ENCODE results near the gene ARVCF.
A peak's percentile ranks its signal among the peaks of the same experiment; 100 is the strongest.

The ARVCF gene

DNA sequence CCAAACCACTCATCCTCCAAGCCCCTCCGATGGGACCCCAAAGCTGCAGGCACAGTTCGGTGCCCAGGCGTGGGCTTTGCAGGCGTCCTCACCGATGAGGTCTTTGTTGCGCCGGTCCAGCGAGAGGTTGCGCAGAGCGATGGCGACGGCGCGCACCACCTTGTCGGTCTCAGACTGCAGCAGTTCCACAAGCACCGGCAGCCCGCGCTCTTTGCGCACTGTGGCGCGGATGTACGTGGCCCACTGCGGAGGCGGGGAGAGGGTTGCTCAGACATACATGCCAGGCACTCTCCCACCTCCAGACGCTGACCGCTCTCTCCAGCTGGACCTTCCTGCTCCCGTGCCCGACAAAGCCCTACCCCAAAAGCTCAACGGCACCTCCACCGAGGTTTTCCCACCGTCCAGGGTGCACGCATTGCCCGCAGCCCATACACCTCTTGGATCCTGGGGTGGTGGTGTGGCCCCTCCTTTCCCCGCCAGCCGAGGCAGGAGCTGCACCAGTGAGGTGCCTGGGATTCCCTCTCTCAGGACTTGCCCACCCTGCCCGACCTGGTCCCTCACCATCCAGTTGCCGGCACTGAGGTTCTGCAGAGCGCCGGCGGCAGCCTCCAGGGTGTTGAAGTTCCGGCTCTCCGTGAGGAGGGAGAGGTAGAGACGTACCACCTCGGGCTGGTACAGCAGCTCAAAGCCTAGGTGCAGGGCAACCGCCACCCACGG, 42.9 kb downstream of the ARVCF start:
- no peak for DNase-seq (ENCODE audit: low read depth in 2 of 2)

DNA sequence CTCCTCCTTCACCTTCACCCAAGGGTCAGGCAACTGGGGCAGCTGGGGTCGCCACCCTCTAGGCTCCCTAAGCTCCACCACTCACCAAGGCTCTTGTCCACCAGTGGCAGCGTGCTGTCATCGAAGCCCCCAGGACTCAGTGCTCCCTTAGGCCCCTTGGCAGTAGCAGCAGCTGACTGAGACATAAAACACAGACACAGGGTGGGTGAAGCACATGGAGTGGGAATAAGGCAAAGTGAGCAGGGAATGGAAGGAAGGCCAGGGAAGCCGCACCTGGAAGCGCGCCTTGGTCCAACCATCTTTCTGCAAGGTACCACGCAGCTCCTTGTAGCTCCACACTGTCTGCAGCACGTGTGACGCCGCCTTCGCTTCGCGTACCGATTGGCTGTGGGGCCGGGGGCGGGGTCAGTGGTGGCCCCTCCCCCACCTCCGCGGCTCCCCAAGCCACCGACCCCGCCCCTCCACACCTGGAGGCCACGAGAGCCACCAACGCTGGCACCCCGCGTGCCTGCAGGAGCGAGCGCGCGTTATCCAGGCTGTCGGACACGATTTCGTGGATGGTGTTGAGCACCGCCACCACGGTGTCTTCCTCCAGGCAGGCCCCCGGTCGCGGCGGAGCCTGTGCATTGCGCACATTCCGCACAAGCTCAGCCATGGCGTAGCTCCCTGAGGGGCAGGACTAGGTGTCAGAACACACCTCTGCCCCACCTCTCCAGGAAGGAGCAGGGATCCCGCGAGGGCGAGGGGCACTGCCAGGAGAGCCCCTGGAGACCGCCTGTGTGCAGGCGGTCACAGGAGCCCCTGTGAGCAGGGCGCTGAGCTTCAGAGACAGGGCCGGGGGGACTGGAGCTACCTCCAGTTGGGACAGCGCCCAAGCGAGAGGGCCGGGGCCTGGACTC, 43.7 kb downstream of the ARVCF start:
- DNase-seq (ENCODE audit: low read depth in 2 of 2): no peak

DNA sequence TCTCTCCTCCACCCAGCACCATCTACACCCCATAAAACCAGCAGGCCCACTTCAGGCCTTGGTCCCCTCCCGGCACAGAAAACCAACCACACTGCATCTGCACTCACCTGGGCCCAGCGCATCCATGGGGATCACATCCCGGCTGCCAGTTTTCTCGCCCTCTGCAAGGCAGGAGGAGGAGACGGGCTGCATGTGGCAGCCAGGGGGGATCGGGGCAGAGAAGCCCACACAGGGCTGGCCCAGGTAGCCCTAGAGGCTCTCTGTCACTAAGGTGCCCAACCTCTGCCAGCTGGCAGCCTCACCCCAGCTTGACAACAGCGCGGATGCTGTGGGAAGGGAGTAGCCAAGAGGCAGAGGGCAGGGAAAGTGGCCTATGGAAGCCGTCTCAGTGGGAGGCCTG, 44.4 kb downstream of the ARVCF start:
- DNase-seq (ENCODE audit: low read depth in 2 of 2): no peak

DNA sequence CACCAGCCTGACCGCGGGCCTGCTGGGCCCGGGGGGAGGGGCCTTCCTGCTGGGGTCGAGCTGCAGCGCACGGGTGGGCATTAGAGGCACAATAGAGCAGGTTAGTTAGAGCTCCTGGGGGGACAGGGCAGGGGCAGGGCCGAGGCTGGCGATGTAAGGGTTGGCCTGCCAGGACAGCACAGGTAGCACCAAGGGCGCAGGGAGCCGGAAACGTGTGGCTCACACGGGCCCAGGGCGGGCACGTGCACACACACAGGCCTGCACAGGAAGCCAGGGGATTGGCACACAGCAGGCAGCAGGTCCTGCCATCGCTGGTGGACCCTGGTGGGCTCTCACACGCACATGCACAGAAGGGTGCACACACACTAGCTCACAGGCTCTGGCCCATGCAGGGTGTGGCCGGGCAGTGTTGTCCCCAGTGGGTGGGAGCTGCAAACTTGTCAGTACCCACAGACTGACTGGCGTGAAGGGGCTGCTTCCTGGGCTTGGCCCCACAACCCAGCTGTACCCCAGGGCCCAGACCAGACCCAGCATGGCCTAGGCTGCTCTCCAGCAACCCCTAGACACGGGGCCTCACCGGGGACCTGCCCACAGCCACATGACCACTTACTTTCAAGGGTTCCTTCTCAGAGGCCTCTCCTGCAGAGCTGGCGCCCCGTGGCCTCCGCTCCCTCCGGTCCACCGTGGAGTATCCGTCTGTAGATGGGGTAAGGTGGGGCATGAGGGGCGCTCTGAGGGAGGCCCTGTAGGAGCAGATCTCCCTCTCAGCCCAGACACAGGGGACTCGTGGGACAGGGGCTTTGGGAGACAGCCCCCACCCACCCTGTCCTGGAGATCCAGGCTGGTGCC, 45.1 kb downstream of the ARVCF start:
- DNase-seq (ENCODE audit: low read depth in 2 of 2): no peak

DNA sequence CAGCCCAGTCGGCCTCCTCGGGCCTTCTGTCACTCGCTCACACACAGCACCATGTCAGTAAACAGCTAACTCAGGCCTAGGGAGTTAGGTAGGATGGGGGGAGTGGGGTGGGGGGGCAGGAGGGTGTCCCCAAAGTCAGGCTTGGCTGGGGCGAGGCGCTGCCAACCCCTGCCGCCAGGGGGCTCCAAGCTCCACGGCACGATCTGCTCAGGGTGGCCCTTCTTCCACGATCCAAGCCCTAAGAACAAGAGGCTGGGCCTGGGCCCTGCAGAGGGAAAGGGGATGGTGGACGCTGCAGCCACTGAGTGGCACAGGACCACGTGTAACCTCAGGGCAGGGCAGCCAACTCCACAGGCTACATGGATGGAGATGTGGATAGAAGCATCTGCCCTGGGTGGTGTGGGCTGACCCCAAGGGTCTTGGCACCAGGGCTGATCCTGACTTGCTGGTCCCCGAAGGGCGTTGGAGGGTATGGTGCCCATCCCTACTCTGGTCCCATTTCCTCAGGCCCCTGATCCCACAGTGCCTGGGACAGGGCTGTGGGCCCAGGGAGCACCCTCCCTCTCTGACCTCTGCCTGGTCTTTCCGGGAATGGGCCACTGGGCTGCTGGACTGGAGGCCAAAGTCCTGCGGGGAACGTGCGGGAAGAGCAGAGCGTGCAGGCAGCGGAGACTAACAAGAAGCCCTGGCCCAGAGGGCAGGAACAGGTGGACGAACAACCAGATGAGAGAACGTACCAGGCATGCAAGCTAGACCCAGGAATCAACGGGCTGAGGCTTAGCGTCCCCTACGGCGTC, 45.9 kb downstream of the ARVCF start:
- DNase-seq (ENCODE audit: low read depth in 2 of 2): peak; percentile 58 to 68

DNA sequence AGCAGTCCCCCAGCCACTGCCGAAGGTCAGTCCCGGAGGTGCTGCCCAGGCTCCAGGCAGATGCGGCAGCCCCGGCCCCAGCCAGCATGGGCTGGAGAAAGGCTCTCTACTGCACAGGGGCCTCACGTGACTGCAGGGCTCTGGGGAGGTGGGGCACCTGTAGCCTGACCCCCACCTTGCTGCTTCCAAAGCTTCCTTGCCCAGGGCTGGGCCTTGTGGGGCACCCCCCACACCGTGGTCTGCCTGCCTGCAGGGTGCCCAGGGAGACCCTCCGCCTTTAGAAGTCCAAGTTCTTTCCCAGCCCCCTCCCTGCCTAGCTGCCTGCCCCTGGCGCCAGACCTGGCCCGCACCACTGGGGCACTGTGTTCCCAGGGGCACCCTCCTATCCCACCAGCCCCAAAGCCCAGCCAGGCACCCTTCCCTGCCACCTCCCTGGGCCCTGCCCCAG, 46.6 kb downstream of the ARVCF start:
- no peak for DNase-seq (ENCODE audit: low read depth in 2 of 2)

DNA sequence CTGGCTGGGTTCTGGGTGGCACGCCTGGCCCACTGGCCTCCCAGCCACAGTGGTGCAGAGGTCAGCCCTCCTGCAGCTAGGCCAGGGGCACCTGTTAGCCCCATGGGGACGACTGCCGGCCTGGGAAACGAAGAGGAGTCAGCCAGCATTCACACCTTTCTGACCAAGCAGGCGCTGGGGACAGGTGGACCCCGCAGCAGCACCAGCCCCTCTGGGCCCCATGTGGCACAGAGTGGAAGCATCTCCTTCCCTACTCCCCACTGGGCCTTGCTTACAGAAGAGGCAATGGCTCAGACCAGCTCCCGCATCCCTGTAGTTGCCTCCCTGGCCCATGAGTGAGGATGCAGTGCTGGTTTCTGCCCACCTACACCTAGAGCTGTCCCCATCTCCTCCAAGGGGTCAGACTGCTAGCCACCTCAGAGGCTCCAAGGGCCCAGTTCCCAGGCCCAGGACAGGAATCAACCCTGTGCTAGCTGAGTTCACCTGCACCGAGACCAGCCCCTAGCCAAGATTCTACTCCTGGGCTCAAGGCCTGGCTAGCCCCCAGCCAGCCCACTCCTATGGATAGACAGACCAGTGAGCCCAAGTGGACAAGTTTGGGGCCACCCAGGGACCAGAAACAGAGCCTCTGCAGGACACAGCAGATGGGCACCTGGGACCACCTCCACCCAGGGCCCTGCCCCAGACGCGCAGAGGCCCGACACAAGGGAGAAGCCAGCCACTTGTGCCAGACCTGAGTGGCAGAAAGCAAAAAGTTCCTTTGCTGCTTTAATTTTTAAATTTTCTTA, 47.3 kb downstream of the ARVCF start:
- DNase-seq (ENCODE audit: low read depth in 2 of 2): no peak

DNA sequence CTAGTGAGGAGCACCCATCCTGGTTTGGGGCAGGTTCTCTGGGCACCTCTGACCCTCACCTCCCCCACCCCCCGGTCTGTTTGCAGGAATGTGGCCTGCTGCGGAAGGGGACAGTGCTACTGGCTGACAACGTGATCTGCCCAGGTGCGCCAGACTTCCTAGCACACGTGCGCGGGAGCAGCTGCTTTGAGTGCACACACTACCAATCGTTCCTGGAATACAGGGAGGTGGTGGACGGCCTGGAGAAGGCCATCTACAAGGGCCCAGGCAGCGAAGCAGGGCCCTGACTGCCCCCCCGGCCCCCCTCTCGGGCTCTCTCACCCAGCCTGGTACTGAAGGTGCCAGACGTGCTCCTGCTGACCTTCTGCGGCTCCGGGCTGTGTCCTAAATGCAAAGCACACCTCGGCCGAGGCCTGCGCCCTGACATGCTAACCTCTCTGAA, 48.2 kb downstream of the ARVCF start:
- DNase-seq (ENCODE audit: low read depth in 2 of 2): no peak

DNA sequence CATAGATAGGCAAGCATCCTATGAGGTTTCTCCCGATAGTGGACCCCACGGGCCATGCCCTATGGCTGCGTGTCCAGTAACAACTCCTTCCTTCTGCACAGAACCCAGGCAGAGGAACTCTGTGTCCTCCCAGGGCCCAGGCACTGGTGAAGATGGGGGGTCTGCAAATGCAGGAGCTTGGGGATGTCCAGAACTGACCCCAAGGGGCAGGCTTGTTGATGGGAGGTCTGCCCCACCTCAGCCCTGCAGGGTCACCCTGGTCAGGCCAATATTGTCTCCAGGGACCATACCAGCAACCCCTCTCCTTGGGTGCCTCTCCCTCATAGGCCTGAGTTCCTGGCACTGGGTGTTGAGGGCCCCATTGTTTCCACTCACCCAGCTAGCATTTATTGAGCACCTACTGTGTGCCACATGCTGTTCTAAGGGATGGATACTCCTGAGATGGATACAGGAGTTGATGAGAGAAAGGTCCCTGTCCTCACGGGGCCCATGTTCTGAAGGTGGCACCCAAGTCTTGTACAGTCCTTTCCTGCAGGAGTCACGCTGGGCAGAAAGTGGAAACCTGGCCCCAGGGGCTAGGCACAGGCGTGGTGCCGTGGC, 48.7 kb downstream of the ARVCF start:
- DNase-seq (ENCODE audit: low read depth in 2 of 2): no peak

DNA sequence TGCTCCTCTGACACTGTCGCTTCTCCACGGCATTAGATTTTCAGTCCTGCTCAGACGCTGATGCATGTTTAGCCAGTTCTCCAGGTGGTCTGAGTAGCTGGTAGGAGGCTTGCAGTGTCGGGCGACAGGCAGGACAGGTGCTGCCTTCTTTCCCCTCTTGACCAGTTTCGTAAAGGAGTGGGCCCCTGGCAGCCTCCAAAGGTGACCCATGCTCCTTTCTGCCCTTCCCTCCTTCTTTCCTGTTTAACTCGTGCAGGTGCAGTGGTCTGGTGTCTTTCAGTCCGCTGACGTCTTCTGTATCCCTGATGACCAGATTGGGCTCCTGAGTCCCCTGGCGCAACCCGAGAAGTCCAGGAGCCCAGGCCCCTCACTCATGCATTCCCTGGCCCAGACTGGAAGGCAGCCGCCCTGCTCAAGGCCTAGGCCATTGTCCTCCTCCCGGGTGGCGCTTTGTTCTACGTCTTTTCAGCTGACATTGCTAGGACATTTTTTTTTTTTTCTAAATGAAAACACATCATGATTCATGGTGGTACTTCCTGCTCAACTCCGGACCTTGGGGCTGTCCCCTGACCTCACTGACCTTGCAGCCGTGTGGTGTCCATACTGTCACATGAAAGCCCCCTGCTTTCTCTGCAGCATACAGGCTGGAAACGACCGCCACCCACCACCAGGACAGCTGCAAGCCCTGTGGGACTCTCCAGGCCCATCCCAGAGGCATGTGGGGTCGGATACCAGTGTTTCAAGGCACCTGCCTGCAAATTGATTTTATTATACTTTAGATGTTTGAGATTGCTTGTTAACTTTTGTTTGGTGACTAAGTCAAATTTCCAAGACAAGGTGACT, 49.5 kb downstream of the ARVCF start:
- no peak for DNase-seq (ENCODE audit: low read depth in 2 of 2)

DNA sequence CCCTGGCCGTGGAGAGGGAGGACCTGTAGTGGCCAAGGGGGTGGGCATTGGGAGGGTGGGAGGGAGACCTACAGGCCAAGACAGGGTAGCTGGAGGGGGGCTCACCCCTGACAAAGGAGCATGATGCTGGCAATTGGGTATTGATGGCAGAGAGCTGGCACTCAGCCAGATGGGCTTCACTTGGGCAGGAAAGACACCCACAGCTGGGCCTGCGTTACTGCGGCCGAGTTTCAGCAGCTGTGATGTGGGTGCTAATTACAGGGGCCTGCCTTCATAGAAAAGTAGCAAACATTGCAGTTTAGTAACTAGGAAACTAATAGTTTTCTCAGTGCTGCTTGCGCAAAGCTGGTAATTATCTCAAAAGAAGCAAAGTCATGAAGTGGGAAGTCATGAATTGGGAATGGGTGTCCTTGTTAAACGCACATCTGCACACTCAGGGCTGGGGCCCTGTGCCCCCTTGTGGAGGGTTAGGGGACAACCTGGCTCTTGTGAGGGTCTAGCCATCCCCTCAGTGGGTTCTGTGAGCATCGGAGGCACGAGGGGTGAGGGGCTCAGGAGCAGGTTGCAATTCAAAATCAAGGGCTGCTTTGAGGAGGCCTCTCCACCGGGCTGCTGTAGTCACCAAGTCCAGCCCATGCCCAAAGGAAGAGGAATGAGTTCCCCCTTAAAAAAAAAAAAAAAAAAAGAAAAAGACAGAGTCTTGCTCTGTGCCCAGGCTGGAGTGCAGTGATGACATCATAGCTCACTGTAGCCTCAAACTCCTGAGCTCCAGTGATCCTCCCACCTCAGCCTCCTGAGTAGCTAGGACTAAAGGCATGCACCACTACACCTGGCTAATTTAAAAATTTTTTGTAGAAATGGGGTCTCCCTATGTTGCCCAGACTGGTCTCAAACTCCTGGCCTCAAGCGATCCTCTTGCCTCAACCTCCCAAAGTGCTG, 50.6 kb downstream of the ARVCF start:
- no peak for DNase-seq (ENCODE audit: low read depth in 2 of 2)

DNA sequence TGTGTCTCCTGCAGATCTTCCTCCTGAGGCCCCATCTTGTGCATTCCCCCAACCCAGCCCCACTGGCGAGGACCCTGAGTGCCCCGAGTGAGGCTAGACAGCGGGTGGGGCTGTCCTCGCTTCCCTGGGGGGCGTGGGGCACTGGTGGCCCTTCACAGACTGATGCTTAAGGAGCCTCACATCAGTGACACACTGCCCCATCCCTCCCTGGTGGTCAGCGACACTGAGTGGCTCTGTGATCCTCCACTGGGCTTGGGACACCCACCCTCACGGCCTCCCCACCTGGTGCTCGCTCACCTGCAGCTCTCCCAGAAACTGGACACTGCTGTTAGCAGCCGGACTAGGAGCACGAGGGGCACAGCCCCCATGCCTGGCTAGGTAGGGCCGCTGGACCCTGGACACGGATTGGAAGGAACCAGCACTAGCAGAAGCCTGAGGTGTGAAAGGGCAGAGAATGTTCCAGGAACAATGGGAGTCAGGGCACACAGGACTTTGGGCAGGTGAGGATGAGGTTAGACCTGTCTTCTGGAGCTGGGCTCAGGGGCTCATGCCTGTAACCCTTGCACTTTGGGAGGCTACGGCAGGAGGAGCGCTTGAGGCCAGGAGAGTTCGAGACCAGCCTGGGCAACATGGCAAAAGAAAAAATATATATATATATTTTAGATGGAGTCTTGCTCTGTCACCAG, 51.8 kb downstream of the ARVCF start:
- DNase-seq (ENCODE audit: low read depth in 2 of 2): no peak

DNA sequence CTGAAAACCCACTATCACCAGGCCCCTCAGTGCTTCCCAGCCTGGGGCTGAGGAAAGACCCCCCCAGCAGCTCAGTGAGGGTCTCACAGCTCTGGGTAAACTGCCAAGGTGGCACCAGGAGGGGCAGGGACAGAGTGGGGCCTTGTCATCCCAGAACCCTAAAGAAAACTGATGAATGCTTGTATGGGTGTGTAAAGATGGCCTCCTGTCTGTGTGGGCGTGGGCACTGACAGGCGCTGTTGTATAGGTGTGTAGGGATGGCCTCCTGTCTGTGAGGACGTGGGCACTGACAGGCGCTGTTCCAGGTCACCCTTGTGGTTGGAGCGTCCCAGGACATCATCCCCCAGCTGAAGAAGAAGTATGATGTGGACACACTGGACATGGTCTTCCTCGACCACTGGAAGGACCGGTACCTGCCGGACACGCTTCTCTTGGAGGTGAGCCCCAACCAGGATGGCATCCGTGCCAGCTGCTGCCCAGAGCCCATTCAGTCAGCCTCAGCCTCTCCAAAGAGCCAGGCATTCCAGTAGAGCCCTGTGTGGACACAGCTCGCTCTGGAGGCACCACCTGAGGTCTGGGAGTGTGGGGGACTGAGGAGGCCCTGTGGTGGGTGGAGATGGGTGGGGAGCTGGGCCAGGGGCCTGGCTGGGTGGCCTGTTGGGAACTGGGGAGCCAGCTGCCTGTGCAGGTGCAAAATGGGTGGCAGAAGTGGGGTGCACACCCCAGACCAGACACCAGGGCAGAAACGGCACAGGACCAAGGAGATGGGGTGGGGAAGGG, 52.6 kb downstream of the ARVCF start:
- DNase-seq (ENCODE audit: low read depth in 2 of 2): no peak

DNA sequence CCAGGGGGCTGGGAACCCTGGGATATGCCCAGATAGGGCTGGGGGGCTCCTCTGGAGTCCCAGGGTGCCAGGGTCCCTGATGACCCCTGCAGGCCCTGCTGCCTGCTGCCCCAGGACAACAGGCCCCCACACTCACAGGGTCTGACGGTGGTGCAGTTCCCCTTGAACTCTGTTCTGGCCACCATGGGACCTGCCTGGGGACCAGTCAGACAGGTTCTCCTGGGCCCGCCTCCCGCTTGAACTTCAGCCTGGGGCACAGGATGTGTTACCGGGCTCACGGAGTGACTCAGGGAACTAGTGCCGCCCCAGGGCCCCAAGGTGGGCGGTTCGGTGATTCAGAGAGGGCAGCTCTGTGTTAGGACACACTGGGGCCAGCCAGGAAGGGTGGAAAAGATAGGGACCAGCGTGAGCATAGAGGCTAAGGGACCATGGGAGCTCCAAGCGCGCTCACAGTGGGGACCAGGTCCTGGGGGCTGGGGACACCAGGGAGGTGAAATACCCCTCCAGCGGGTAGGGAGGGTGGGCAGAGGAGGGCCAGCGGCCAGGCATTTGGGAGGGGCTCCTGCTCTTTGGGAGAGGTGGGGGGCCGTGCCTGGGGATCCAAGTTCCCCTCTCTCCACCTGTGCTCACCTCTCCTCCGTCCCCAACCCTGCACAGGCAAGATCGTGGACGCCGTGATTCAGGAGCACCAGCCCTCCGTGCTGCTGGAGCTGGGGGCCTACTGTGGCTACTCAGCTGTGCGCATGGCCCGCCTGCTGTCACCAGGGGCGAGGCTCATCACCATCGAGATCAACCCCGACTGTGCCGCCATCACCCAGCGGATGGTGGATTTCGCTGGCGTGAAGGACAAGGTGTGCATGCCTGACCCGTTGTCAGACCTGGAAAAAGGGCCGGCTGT, 53.5 kb downstream of the ARVCF start:
- DNase-seq (ENCODE audit: low read depth in 2 of 2): no peak

DNA sequence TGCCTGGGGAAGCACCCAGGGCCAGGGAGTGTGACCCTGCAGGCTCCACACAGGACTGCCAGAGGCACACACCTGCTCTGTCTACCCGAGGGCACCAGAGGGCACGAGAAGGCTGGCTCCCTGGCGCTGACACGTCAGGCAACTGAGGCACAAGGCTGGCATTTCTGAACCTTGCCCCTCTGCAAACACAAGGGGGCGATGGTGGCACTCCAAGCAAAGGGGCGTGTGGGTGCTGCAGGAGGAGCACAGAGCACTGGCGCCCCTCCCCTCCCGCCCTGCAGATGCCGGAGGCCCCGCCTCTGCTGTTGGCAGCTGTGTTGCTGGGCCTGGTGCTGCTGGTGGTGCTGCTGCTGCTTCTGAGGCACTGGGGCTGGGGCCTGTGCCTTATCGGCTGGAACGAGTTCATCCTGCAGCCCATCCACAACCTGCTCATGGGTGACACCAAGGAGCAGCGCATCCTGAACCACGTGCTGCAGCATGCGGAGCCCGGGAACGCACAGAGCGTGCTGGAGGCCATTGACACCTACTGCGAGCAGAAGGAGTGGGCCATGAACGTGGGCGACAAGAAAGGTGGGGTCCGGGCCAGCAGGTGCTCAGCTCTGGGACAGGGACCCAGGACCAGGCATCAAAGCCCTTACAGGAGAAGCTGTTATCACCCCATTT, 54.2 kb downstream of the ARVCF start:
- DNase-seq (ENCODE audit: low read depth in 2 of 2): no peak
